B cell (primary cell): ENCODE data around the gene SHLD1. TPM values are rescaled to one million over a fixed set of nuclear protein-coding genes. Genes with fewer than 3 reads are reported as not detected.

Experiments
- ATAC-seq: fragments of 200-7000 bp; cut with Tn5 transposase; one replicate; pipeline ENCODE4 v1.10.0; 2021; ENCODE audit warnings: low read depth, mild to moderate bottlenecking, moderate number of reproducible peaks, moderate library complexity
- CTCF ChIA-PET: fragments of 350-600 bp; sonication (Branson Sonifier 250); formaldehyde crosslinking; loops from one replicate; lab custom pipeline; 2021; ENCODE audit warnings: antibody characterized with exemption, inconsistent platforms; lab: Charles Lee
- POLR2A ChIA-PET: fragments of 350-600 bp; sonication (Branson Sonifier 250); formaldehyde crosslinking; loops from one replicate; lab custom pipeline; 2021; ENCODE audit warnings: antibody characterized with exemption; lab: Charles Lee
- DNase-seq: peaks from one replicate; pipeline ENCODE4 v3.0.0; 2013
- H2AFZ ChIP-seq: 2 replicates; pipeline ENCODE4 v1.6.1; 2012; ENCODE audit warnings: mild to moderate bottlenecking, low read depth, low read length; ENCODE audit not compliant: insufficient read depth, poor library complexity, severe bottlenecking
- H3K27ac ChIP-seq, 2 donors: 1 replicate in 1 of 2; 2 replicates in 1 of 2; pipeline ENCODE4 v1.5.1; 2012 to 2013; ENCODE audit warnings: low read length in 2 of 2, mild to moderate bottlenecking in 2 of 2, moderate library complexity in 1 of 2
- H3K27me3 ChIP-seq, 4 experiments: fragments of 200-600 bp in 1 of 4; sonication (generic) in 1 of 4; replicated peaks in 1 of 4; 1 replicate in 2 of 4; 2 replicates in 2 of 4; pipeline versions ENCODE4 v1.6.1 to v1.7.0; 2013 to 2016; ENCODE audit warnings: low read length in 3 of 4, mild to moderate bottlenecking in 2 of 4, mixed read lengths in 1 of 4, moderate library complexity in 1 of 4; ENCODE audit not compliant: insufficient read depth in 4 of 4, control insufficient read depth in 3 of 4; ENCODE audit errors: control extremely low read depth in 1 of 4
- H3K36me3 ChIP-seq, 2 experiments: replicated peaks in 1 of 2; 1 replicate in 1 of 2; 2 replicates in 1 of 2; pipeline versions ENCODE4 v1.6.1 to v1.7.1; 2013; ENCODE audit warnings: low read length in 1 of 2; ENCODE audit not compliant: insufficient read depth in 2 of 2, control insufficient read depth in 1 of 2; ENCODE audit errors: control extremely low read depth in 1 of 2, extremely low read depth in 1 of 2
- H3K4me1 ChIP-seq, 2 donors: fragments of 200-600 bp in 1 of 2; sonication (generic) in 1 of 2; 1 replicate in 1 of 2; 2 replicates in 1 of 2; pipeline versions ENCODE4 v1.5.1 to v1.6.1; 2013 to 2017; ENCODE audit warnings: low read length in 2 of 2; ENCODE audit not compliant: control insufficient read depth in 2 of 2, insufficient read depth in 2 of 2
- H3K4me2 ChIP-seq: replicated peaks from 2 replicates; pipeline ENCODE3; 2012; ENCODE audit warnings: mild to moderate bottlenecking, low read depth, low read length; ENCODE audit not compliant: poor library complexity, severe bottlenecking
- H3K4me3 ChIP-seq, 5 experiments: fragments of 200-600 bp in 1 of 5; sonication (generic) in 1 of 5; 1 replicate in 3 of 5; 2 replicates in 2 of 5; pipeline versions ENCODE4 v1.5.1 to v1.7.0; 2011 to 2016; ENCODE audit warnings: low read length in 4 of 5, mild to moderate bottlenecking in 4 of 5, low read depth in 2 of 5, control low read depth in 1 of 5, moderate library complexity in 1 of 5; ENCODE audit not compliant: insufficient read depth in 1 of 5; ENCODE audit errors: control extremely low read depth in 1 of 5, extremely low read depth in 1 of 5
- H3K79me2 ChIP-seq: fragments of 200-600 bp; sonication (generic); one replicate; pipeline ENCODE4 v1.6.0; 2016; ENCODE audit warnings: low read length; ENCODE audit not compliant: control insufficient read depth, insufficient read depth
- H3K9ac ChIP-seq: fragments of 200-600 bp; sonication (generic); 2 replicates; pipeline ENCODE4 v1.6.1; 2017; ENCODE audit warnings: mild to moderate bottlenecking, low read length, moderate library complexity
- H3K9me3 ChIP-seq, 3 donors: one replicate each; pipeline versions ENCODE4 v1.6.1 to v1.7.1; 2013; ENCODE audit warnings: low read length in 2 of 3; ENCODE audit not compliant: control insufficient read depth in 2 of 3, insufficient read depth in 1 of 3; ENCODE audit errors: control extremely low read depth in 1 of 3
- H4K20me1 ChIP-seq: 2 replicates; pipeline ENCODE4 v1.6.0; 2012; ENCODE audit warnings: mild to moderate bottlenecking, low read length; ENCODE audit not compliant: insufficient read depth, control insufficient read depth, poor library complexity, severe bottlenecking
- H3K27ac Mint-ChIP-seq: one replicate; pipeline ENCODE4 v1.8.0; 2021; ENCODE audit warnings: mixed read lengths
- H3K27me3 Mint-ChIP-seq: one replicate; pipeline ENCODE4 v1.8.0; 2021; ENCODE audit warnings: mixed read lengths
- H3K4me1 Mint-ChIP-seq: one replicate; pipeline ENCODE4 v1.8.0; 2021; ENCODE audit warnings: mixed read lengths
- H3K4me3 Mint-ChIP-seq: one replicate; pipeline ENCODE4 v1.8.0; 2021; ENCODE audit warnings: mixed read lengths
- H3K9me3 Mint-ChIP-seq: one replicate; pipeline ENCODE4 v1.8.0; 2022; ENCODE audit warnings: mixed read lengths; ENCODE audit not compliant: insufficient read depth
- EZH2 ChIP-seq: IDR thresholded peaks from 2 replicates; pipeline ENCODE4 v1.6.1; 2012; ENCODE audit warnings: borderline replicate concordance, low read depth, mild to moderate bottlenecking, moderate library complexity, low read length; ENCODE audit not compliant: insufficient read depth, poor library complexity, severe bottlenecking
- WGBS: methylation state at CpG from one replicate; pipeline ENCODE4 v1.1.5; 2013; ENCODE audit warnings: missing lambda C conversion rate; ENCODE audit not compliant: insufficient coverage; 5-methylcytosine and 5-hydroxymethylcytosine counted together
- intact Hi-C: fragments of 100-400 bp; cut with micrococcal nuclease; formaldehyde crosslinking; loops from one replicate; pipeline ENCODE4 v1.10.0; 2022
- polyA plus RNA-seq: library from polyadenylated mRNA; depleted of rRNA; stranded (reverse); fragments of >200 nt; gene quantifications from 2 replicates; pipeline ENCODE4 v1.2.3, GENCODE V29; 2012
- total RNA-seq, 2 donors: library from RNA; stranded (reverse); fragments of 120-200 nt in 1 of 2; gene quantifications; 1 replicate in 1 of 2; 2 replicates in 1 of 2; pipeline versions ENCODE4 v1.2.3 to v1.2.4, GENCODE V29; 2013 to 2022
- TF ChIP-seq, protein P1 (sequence below): fragments of 200-600 bp; IDR thresholded peaks from one replicate; pipeline ENCODE4 v1.8.0; 2022; ENCODE audit warnings: antibody characterized with exemption, mild to moderate bottlenecking

SHLD1 gene
- total and polyA plus RNA-seq, 2 donors (not counting 1 experiment from before 2014, with no cell fraction given): 15.4 to 18.5 TPM

DNA sequence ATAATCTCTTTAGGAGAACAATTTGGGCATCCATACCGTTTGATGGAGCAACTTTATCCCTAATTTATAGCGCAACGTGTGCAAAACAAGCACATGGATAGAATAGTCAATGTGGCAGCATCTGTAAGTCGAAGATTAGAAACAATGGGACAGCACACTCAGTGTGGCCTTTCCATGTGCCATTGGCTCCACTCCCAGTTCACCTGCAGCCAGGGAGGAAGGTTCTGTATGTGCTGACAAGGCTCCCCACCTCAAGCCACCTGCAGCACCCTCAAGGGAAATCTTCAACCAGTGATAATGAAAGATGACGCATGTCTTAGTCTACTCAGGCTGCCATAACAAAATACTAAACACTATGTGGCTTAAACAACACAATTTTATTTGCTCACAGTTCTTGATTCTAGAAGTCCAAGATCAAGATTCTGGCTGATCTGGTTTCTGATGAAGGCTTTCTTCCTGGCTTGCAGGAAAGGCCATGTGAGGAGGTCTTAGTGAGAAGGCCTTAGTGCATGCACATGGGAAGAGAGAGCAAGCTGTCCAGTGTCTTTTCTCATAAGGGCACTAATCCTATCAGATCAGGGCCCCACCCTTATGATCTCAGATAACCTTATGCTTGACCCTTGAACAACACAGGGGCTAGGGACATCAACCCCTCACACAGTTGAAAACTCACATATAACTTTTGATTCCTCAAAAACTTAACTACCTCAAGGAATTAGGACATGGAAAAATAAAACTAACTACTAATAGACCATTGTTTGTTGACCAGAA, 34.9 kb upstream of the SHLD1 start:
- intact Hi-C loops: no loop called here
- Histone ChIP-seq H3K79me2 (no peaks in the 10 kb centered on the region), H3K27me3 (peaks cover 0 to 12% (median 10%) of the 10 kb centered on the region in 4 experiments), H3K27ac (no peak overlapping the region), H3K36me3 (no peaks in the 10 kb centered on the region), H4K20me1 (no peaks in the 10 kb centered on the region), H3K9me3 (peaks cover 0 to 6% (median 5%) of the 10 kb centered on the region in 3 donors), H3K4me2 (no peak overlapping the region), H3K9ac (no peak overlapping the region), H3K4me1 (peaks cover 20 to 21% of the 10 kb centered on the region in 2 donors), H2AFZ (no peak overlapping the region), H3K4me3 (no peak overlapping the region)
- DNase-seq: peak; percentile 18
- ChIA-PET POLR2A (no interaction called here), CTCF (interaction anchor here (0.9 to 1.2 kb wide), 4 partner anchors 62 to 147 kb away, joined by 3 to 5 read pairs (median 4); no protein-coding TSS in a partner anchor)
- Mint-ChIP-seq H3K4me3 (no peak overlapping the region), H3K9me3 (no peaks in the 10 kb centered on the region), H3K27ac (no peak overlapping the region), H3K27me3 (peaks cover 16% of the 10 kb centered on the region), H3K4me1 (peaks cover 26% of the 10 kb centered on the region)
- no peak for ATAC-seq
- TF ChIP-seq, protein P1, sequence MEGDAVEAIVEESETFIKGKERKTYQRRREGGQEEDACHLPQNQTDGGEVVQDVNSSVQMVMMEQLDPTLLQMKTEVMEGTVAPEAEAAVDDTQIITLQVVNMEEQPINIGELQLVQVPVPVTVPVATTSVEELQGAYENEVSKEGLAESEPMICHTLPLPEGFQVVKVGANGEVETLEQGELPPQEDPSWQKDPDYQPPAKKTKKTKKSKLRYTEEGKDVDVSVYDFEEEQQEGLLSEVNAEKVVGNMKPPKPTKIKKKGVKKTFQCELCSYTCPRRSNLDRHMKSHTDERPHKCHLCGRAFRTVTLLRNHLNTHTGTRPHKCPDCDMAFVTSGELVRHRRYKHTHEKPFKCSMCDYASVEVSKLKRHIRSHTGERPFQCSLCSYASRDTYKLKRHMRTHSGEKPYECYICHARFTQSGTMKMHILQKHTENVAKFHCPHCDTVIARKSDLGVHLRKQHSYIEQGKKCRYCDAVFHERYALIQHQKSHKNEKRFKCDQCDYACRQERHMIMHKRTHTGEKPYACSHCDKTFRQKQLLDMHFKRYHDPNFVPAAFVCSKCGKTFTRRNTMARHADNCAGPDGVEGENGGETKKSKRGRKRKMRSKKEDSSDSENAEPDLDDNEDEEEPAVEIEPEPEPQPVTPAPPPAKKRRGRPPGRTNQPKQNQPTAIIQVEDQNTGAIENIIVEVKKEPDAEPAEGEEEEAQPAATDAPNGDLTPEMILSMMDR: no peak
- TF ChIP-seq EZH2: no peak
- WGBS: 98% methylated on average over 4 of the region's 5 CpGs

DNA sequence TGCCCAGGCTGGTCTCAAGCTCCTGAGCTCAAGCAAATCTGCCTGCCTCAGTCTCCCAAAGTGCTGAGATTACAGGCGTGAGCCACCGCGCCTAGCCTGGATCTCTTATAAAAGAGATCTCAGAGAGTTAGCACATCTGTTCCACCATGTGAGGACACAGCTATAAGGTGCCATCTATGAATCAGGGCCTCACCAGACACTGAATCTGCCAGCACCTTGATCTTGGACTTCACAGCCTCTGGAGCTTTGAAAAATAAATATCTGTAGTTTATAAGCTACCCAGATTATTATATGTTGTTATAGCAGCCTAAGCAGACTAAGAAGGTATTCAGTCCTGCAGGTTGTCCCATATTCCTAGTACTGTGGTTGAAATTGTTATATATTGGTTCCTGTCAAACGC, 33.2 kb upstream of the SHLD1 start:
- 100% methylated on average over 4 of the region's 4 CpGs for WGBS
- POLR2A ChIA-PET: interaction anchor here (0.6 kb wide), 1 partner anchor 634 kb away, joined by 3 read pairs; no protein-coding TSS in a partner anchor

More for the DNA sequence above, 33.2 kb upstream of the SHLD1 start:
- intact Hi-C loops: no loop called here
- H3K4me2 ChIP-seq: no peak overlapping the region
- H4K20me1 ChIP-seq: no peaks in the 10 kb centered on the region
- no peaks in the 10 kb centered on the region for H3K9me3 Mint-ChIP-seq
- peaks cover 26% of the 10 kb centered on the region for H3K4me1 Mint-ChIP-seq
- H3K27ac ChIP-seq: no peak overlapping the region
- TF ChIP-seq, protein P1: no peak
- TF ChIP-seq EZH2: no peak
- no peaks in the 10 kb centered on the region for H3K36me3 ChIP-seq
- H3K4me3 ChIP-seq: no peak overlapping the region
- H3K9me3 ChIP-seq: peaks cover 0 to 6% (median 5%) of the 10 kb centered on the region in 3 donors
- ATAC-seq (no peak), DNase-seq (no peak)
- peaks cover 0 to 12% (median 10%) of the 10 kb centered on the region in 4 experiments for H3K27me3 ChIP-seq
- no peak overlapping the region for H3K4me3 Mint-ChIP-seq
- no peak overlapping the region for H2AFZ ChIP-seq
- H3K79me2 ChIP-seq: no peaks in the 10 kb centered on the region
- CTCF ChIA-PET: interaction anchor here (1.2 kb wide), 1 partner anchor 64 kb away, joined by 3 read pairs; no protein-coding TSS in a partner anchor
- no peak overlapping the region for H3K27ac Mint-ChIP-seq
- H3K27me3 Mint-ChIP-seq: peaks cover 16% of the 10 kb centered on the region
- peaks cover 20 to 21% of the 10 kb centered on the region in 2 donors for H3K4me1 ChIP-seq
- H3K9ac ChIP-seq: no peak overlapping the region
